Panc1 (cell line): Measurements from ENCODE around the gene MAPK13. TPM values are rescaled to one million over a fixed set of nuclear protein-coding genes. Genes with fewer than 3 reads are reported as not detected.

Experiments
- ATAC-seq: fragments of 200-7000 bp; cut with Tn5 transposase; 2 replicates; pipeline ENCODE4 v1.9.1; 2020; ENCODE audit warnings: mild to moderate bottlenecking, moderate library complexity
- BruUV-seq: library from RNA; stranded (reverse); fragments of 400-500 nt; replicated peaks from 2 replicates; lab custom pipeline; 2021; lab: Mats Ljungman, UMichigan
- CTCF ChIA-PET: fragments of 300-600 bp; sonication (Branson Sonifier 250); formaldehyde crosslinking; loops from one replicate; lab custom pipeline; 2022; ENCODE audit warnings: antibody characterized with exemption; lab: Charles Lee
- POLR2A ChIA-PET: fragments of 300-600 bp; sonication (Branson Sonifier 250); formaldehyde crosslinking; loops from one replicate; lab custom pipeline; 2022; ENCODE audit warnings: antibody characterized with exemption; lab: Charles Lee
- DNase-seq: peaks from one replicate; pipeline ENCODE4 v3.0.0-alpha.2; 2010; ENCODE audit warnings: low read depth, low spot score
- H3K27ac ChIP-seq: 2 replicates; pipeline ENCODE4 v1.5.1; 2011; ENCODE audit warnings: mild to moderate bottlenecking, low read length, inconsistent platforms
- H3K27me3 ChIP-seq: fragments of 200-500 bp; sonication (Bioruptor generic); 2 replicates; pipeline ENCODE4 v1.6.0; 2014; ENCODE audit warnings: low read length, inconsistent platforms; ENCODE audit not compliant: control insufficient read depth, insufficient read depth
- H3K36me3 ChIP-seq: fragments of 200-500 bp; sonication (Bioruptor generic); 2 replicates; pipeline ENCODE4 v1.5.1; 2014; ENCODE audit warnings: inconsistent platforms, mild to moderate bottlenecking, low read length, moderate library complexity; ENCODE audit not compliant: control insufficient read depth, insufficient read depth
- H3K4me1 ChIP-seq: 2 replicates; pipeline ENCODE4 v1.5.1; 2011; ENCODE audit warnings: inconsistent platforms, mild to moderate bottlenecking, low read length, moderate library complexity; ENCODE audit not compliant: control insufficient read depth, insufficient read depth
- H3K4me3 ChIP-seq, 2 experiments: 2 replicates each; pipeline ENCODE4 v1.5.1; 2011 to 2012; ENCODE audit warnings: low read depth in 2 of 2, low read length in 2 of 2, mild to moderate bottlenecking in 2 of 2, inconsistent platforms in 1 of 2, moderate library complexity in 1 of 2
- H3K9me3 ChIP-seq: fragments of 200-500 bp; sonication (Bioruptor generic); 2 replicates; pipeline ENCODE4 v1.5.1; 2014; ENCODE audit warnings: low read depth, mild to moderate bottlenecking, inconsistent platforms, low read length, moderate library complexity; ENCODE audit not compliant: control insufficient read depth, insufficient read depth
- CTCF ChIP-seq: fragments of 450-650 bp; IDR thresholded peaks from 2 replicates; pipeline ENCODE4 v1.5.1; 2017; ENCODE audit warnings: mild to moderate bottlenecking
- POLR2AphosphoS5 ChIP-seq: IDR thresholded peaks from 2 replicates; pipeline ENCODE4 v1.6.1; 2012; ENCODE audit warnings: mild to moderate bottlenecking, low read depth, low read length, moderate library complexity
- REST ChIP-seq, 2 experiments: IDR thresholded peaks; 2 replicates each; pipeline ENCODE4 v1.6.1; 2011 to 2012; ENCODE audit warnings: low read depth in 2 of 2, control low read depth in 1 of 2, low read length in 1 of 2, mild to moderate bottlenecking in 1 of 2, moderate library complexity in 1 of 2; ENCODE audit not compliant: insufficient read depth in 1 of 2
- SIN3A ChIP-seq: IDR thresholded peaks from 2 replicates; pipeline ENCODE4 v1.6.1; 2012; ENCODE audit warnings: low read depth, mild to moderate bottlenecking, low read length, moderate library complexity, borderline replicate concordance; ENCODE audit not compliant: insufficient read depth
- TCF7L2 ChIP-seq: IDR thresholded peaks from 2 replicates; pipeline ENCODE4 v1.6.1; 2011; ENCODE audit warnings: mild to moderate bottlenecking, low read depth, low read length, inconsistent platforms
- in situ Hi-C: cut with HindIII; loops from 2 replicates; pipeline ENCODE4 v1.10.0; 2016; ENCODE audit warnings: low sequenced_read_pairs, low pct_unique_long_range_greater_than_20kb
- intact Hi-C: fragments of 100-400 bp; cut with micrococcal nuclease; formaldehyde crosslinking; loops from one replicate; pipeline ENCODE4 v1.10.0; 2022; ENCODE audit not compliant: unreplicated experiment
- total RNA-seq: library from RNA; stranded (reverse); gene quantifications from one replicate; pipeline ENCODE4 v1.2.1, GENCODE V29; 2021; ENCODE audit not compliant: unreplicated experiment

Gene MAPK13
- total RNA-seq, 1 experiment from 2014 or later: 2.5 TPM

- Histone ChIP-seq H3K4me1 (no peaks in the 10 kb centered on the region), H3K27ac (no peak overlapping the region), H3K4me3 (no peak overlapping the region), H3K9me3 (no peaks in the 10 kb centered on the region), H3K36me3 (no peaks in the 10 kb centered on the region), H3K27me3 (no peaks in the 10 kb centered on the region)
- POLR2A ChIA-PET: no interaction called here
- CTCF ChIA-PET: no interaction called here
- TF ChIP-seq CTCF: no peak
- no peak for TF ChIP-seq TCF7L2
- no peak for TF ChIP-seq POLR2AphosphoS5
- in situ Hi-C loops (no loop called here), intact Hi-C loops (no loop called here)
- BruUV-seq: no TSS peak
- DNase-seq (no peak), ATAC-seq (no peak)
Measured at GRCh38 chr6:36154286-36154685, 24.0 kb downstream of the MAPK13 start.

- ChIA-PET CTCF (no interaction called here), POLR2A (no interaction called here)
- Histone ChIP-seq H3K36me3 (no peaks in the 10 kb centered on the region), H3K4me1 (no peaks in the 10 kb centered on the region), H3K4me3 (no peak overlapping the region), H3K27me3 (no peaks in the 10 kb centered on the region), H3K27ac (no peak overlapping the region), H3K9me3 (no peaks in the 10 kb centered on the region)
- intact Hi-C loops (no loop called here), in situ Hi-C loops (no loop called here)
- BruUV-seq: no TSS peak
- TF ChIP-seq SIN3A (no peak), REST (IDR thresholded peaks at IDR 0.05; ENCODE audit: insufficient read depth in 1 of 2, low read depth in 2 of 2, low read length in 1 of 2) (no peak)
- ATAC-seq (no peak), DNase-seq (no peak)
Measured at GRCh38 chr6:36155662-36156061, 25.3 kb downstream of the MAPK13 start.

- no TSS peak for BruUV-seq
- CTCF ChIA-PET: no interaction called here
Measured at GRCh38 chr6:36160147-36160760, 29.9 kb downstream of the MAPK13 start.

More at GRCh38 chr6:36160147-36160760, 29.9 kb downstream of the MAPK13 start:
- intact Hi-C loops (no loop called here), in situ Hi-C loops (no loop called here)
- Histone ChIP-seq H3K27ac (no peak overlapping the region), H3K9me3 (no peaks in the 10 kb centered on the region), H3K4me1 (no peaks in the 10 kb centered on the region), H3K27me3 (no peaks in the 10 kb centered on the region), H3K36me3 (no peaks in the 10 kb centered on the region), H3K4me3 (no peak overlapping the region)
- DNase-seq (no peak), ATAC-seq (no peak)
- POLR2A ChIA-PET: no interaction called here
- TF ChIP-seq POLR2AphosphoS5: no peak
- TF ChIP-seq CTCF: no peak
- no peak for TF ChIP-seq SIN3A
- no peak for TF ChIP-seq REST (IDR thresholded peaks at IDR 0.05; ENCODE audit: insufficient read depth in 1 of 2, low read depth in 2 of 2, low read length in 1 of 2)
- no peak for TF ChIP-seq TCF7L2
